ENCODE data around the gene LYPLAL1.

GRCh38 chr1:219206350-219206749 lies 32.7 kb downstream of the LYPLAL1 start:
- TF ChIP-seq CTCF (IDR thresholded peaks at IDR 0.05) (no peak), POLR2A (IDR thresholded peaks at IDR 0.05) (no peak)

All from thyroid gland (tissue), 4 donors.